Left lung (tissue), 10 donors: ENCODE data around the gene MCC. TPM values are rescaled to one million over a fixed set of nuclear protein-coding genes. Genes with fewer than 3 reads are reported as not detected.

Experiments used
- ATAC-seq: fragments of 200-7000 bp; cut with Tn5 transposase; one replicate; pipeline ENCODE4 v1.9.1; 2020; ENCODE audit warnings: moderate library complexity
- DNase-seq, 4 donors: peaks; one replicate each; pipeline ENCODE4 v3.0.0-alpha.2; 2013 to 2020
- H3K27ac ChIP-seq, 2 donors: fragments of 200-600 bp; sonication (generic) in 1 of 2; one replicate each; pipeline versions ENCODE4 v1.5.0 to v1.8.0; 2020 to 2021
- H3K27me3 ChIP-seq, 2 donors: fragments of 200-600 bp; sonication (generic) in 1 of 2; one replicate each; pipeline versions ENCODE4 v1.5.0 to v1.8.0; 2020 to 2021
- H3K36me3 ChIP-seq, 2 donors: fragments of 200-600 bp; sonication (generic) in 1 of 2; one replicate each; pipeline versions ENCODE4 v1.5.0 to v1.8.0; 2020 to 2021
- H3K4me1 ChIP-seq, 2 donors: fragments of 200-600 bp; one replicate each; pipeline ENCODE4 v1.8.0; 2021
- H3K4me3 ChIP-seq, 2 donors: fragments of 200-600 bp; sonication (generic) in 1 of 2; one replicate each; pipeline versions ENCODE4 v1.5.0 to v1.8.0; 2020 to 2021; ENCODE audit warnings: mild to moderate bottlenecking in 1 of 2
- H3K9me3 ChIP-seq, 2 donors: fragments of 200-600 bp; sonication (generic) in 1 of 2; one replicate each; pipeline versions ENCODE4 v1.5.0 to v1.8.0; 2020 to 2021
- intact Hi-C, 2 donors: fragments of 100-400 bp; cut with DNase I; formaldehyde crosslinking; loops; one replicate each; pipeline versions ENCODE4 v1.11.2 to v1.14.2; 2022
- polyA plus RNA-seq, 6 donors: library from polyadenylated mRNA; unstranded; fragments of 120-200 nt; gene quantifications; one replicate each; pipeline ENCODE4 v1.2.1, GENCODE V29; 2013; ENCODE audit not compliant: insufficient read length in 6 of 6
- total RNA-seq, 2 donors: library from RNA; stranded (reverse); fragmentation: NEBNext Ultra II Directional; extraction: Animal tissue kit (Norgen Biotek cat#: 25700); gene quantifications; one replicate each; pipeline ENCODE4 v1.2.1, GENCODE V29; 2021
- TF ChIP-seq, protein P1 (sequence below), 2 donors: fragments of 200-600 bp; sonication (generic) in 1 of 2; IDR thresholded peaks; one replicate each; pipeline versions ENCODE4 v1.5.0 to v1.8.0; 2021; ENCODE audit warnings: antibody characterized with exemption in 2 of 2
- donor health status: DM: no; HTN: yes; CAD: no.
- donor health status: DM: no; HTN: no; CAD: no.

Gene MCC
- total and polyA plus RNA-seq, 8 donors = 12.5 to 18.4 (median 16.1) TPM

- no peak overlapping the region for H3K4me3 ChIP-seq
- ATAC-seq (no peak), DNase-seq (no peak)
- peaks cover 3 to 14% of the 10 kb centered on the region in 2 donors for H3K4me1 ChIP-seq
- H3K27ac ChIP-seq = no peak overlapping the region
- H3K27me3 ChIP-seq = peaks cover 0 to 46% of the 10 kb centered on the region in 2 donors
- H3K9me3 ChIP-seq = no peaks in the 10 kb centered on the region
- intact Hi-C loops = no loop called here
- H3K36me3 ChIP-seq = no peaks in the 10 kb centered on the region
- TF ChIP-seq, protein P1, sequence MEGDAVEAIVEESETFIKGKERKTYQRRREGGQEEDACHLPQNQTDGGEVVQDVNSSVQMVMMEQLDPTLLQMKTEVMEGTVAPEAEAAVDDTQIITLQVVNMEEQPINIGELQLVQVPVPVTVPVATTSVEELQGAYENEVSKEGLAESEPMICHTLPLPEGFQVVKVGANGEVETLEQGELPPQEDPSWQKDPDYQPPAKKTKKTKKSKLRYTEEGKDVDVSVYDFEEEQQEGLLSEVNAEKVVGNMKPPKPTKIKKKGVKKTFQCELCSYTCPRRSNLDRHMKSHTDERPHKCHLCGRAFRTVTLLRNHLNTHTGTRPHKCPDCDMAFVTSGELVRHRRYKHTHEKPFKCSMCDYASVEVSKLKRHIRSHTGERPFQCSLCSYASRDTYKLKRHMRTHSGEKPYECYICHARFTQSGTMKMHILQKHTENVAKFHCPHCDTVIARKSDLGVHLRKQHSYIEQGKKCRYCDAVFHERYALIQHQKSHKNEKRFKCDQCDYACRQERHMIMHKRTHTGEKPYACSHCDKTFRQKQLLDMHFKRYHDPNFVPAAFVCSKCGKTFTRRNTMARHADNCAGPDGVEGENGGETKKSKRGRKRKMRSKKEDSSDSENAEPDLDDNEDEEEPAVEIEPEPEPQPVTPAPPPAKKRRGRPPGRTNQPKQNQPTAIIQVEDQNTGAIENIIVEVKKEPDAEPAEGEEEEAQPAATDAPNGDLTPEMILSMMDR (IDR thresholded peaks at IDR 0.05) = no peak
These were observed 105.5 kb downstream of the MCC start for GRCh38 chr5:113382731-113383130.

- Histone ChIP-seq H3K4me1 (peaks cover 3 to 14% of the 10 kb centered on the region in 2 donors), H3K27ac (no peak overlapping the region), H3K27me3 (peaks cover 0 to 50% of the 10 kb centered on the region in 2 donors), H3K4me3 (no peak overlapping the region), H3K9me3 (no peaks in the 10 kb centered on the region), H3K36me3 (no peaks in the 10 kb centered on the region)
- DNase-seq (no peak), ATAC-seq (no peak)
- TF ChIP-seq, protein P1 (IDR thresholded peaks at IDR 0.05) = no peak
- intact Hi-C loops = no loop called here
These were observed 106.5 kb downstream of the MCC start for GRCh38 chr5:113381791-113382190.

DNA sequence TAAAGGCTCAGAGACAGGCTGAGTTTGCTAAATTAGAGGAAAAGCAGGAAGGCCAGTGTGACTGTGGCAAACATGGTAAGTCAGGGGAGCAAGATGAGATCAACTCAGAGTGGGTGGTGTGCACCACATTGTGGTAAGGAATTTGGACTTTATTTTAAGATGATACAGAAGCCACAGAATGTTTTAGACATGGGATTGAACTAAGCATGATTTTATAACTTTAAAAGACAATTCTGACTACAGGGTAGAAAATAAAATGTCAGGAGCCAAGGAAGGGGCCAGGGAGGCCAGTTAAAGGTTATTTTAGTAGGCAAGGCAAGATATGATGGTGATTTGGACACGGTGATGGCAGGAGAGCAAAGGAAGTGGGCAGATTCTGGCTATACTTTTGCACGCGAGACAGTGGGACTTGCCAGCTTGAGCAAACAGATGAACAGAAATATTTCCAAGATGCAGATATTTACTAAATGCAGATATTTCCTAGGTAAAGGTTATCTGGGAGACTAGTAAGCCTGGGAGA lies 107.4 kb downstream of the MCC start:
- TF ChIP-seq, protein P1 (IDR thresholded peaks at IDR 0.05) = no peak
- intact Hi-C loops = no loop called here
- Histone ChIP-seq H3K36me3 (no peaks in the 10 kb centered on the region), H3K4me3 (no peak overlapping the region), H3K27ac (no peak overlapping the region), H3K27me3 (peaks cover 0 to 48% of the 10 kb centered on the region in 2 donors), H3K9me3 (no peaks in the 10 kb centered on the region), H3K4me1 (peaks cover 3 to 14% of the 10 kb centered on the region in 2 donors)
- DNase-seq (no peak), ATAC-seq (no peak)

DNA sequence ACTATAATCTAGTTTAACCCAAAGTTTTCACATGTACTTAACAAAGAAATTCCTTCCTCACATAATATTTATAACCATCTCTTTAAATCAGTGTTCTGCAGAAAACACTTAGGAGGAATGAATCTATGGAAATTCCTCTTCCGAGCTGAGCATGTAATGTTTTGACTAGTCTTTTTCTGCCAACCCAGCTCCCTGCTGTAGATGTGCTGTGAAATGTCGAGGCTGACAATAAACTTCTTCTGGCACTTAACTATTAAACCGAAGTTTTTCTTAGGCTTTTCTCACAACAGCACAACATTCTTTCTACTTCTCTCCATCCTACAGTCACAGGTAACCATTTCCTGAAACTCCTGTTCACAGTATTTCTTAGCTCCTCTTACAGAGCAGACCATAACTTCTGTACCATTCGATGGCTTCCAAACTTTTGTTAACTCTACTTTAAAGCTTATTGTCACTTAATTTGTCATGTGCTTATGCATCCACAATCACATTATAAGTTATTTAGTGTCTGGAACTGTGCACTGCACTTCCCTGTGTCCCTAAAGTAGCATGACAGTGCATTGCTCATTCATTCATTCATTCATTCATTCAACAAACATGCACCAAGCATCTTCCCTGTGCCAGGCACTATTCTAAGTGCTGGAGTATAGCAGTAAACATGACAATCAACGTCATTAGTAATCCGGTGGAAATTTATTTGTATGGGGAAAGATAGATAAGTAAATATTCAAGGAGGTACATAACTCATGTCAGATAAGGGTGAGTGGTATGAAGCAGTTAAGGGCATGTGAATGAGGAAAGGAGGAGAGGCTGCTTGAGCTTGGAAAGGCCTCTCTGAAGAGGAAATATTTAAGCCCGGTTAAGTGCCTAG lies 108.1 kb downstream of the MCC start:
- intact Hi-C loops = loop anchor here in 1 of 2 donors (10.0 kb wide), 1 partner anchor 125 kb away; no protein-coding TSS in a partner anchor
- peaks cover 0 to 45% of the 10 kb centered on the region in 2 donors for H3K27me3 ChIP-seq
- H3K36me3 ChIP-seq = no peaks in the 10 kb centered on the region
- H3K27ac ChIP-seq = no peak overlapping the region
- no peak overlapping the region for H3K4me3 ChIP-seq
- H3K9me3 ChIP-seq = no peaks in the 10 kb centered on the region
- TF ChIP-seq, protein P1 (IDR thresholded peaks at IDR 0.05) = no peak
- DNase-seq (no peak), ATAC-seq (peak; percentile 93)
- peaks cover 3 to 14% of the 10 kb centered on the region in 2 donors for H3K4me1 ChIP-seq

DNA sequence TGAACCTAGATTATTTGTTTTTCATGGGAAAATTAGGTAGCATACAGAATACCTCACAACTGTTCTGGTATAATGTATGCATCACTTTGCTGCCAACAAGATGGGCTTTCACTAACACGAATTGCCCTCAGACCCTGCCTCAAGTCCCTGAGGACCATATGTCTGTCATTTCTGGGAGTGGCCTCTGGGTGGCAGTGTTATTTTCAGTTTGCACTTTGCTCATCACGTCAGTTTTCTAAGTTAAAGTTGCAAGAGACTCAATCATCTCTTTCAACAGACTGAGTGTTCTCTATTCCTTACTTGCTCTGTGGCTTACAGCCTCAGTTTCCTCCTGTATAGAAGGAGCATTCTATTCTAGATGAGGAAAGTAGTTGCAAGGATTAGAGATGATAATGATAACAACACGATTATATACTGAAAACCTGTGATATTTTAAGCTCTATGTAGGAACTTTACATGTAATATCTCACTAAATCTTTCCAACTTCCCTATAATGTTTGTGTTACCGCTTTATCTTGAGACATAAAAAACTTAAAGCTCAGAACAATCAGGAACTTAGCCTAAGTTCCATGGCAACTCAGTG lies 109.2 kb downstream of the MCC start:
- Histone ChIP-seq H3K9me3 (no peaks in the 10 kb centered on the region), H3K27ac (no peak overlapping the region), H3K4me1 (peaks cover 3 to 14% of the 10 kb centered on the region in 2 donors), H3K27me3 (peaks cover 0 to 46% of the 10 kb centered on the region in 2 donors), H3K4me3 (no peak overlapping the region), H3K36me3 (no peaks in the 10 kb centered on the region)
- intact Hi-C loops = loop anchor here in 1 of 2 donors (10.0 kb wide), 1 partner anchor 126 kb away; no protein-coding TSS in a partner anchor
- DNase-seq (peak in 2 of 4 donors; percentile 44 to 66), ATAC-seq (peak; percentile 74)
- TF ChIP-seq, protein P1 (IDR thresholded peaks at IDR 0.05) = peak; percentile 60 to 71
